HCT116 (cell line): ENCODE results near the gene FOXP1. TPM values are rescaled to one million over a fixed set of nuclear protein-coding genes. Genes with fewer than 3 reads are reported as not detected.

Experiments
- ATAC-seq: fragments of 200-7000 bp; cut with Tn5 transposase; 2 replicates; pipeline ENCODE4 v1.9.1; 2020; ENCODE audit warnings: mild to moderate bottlenecking, moderate library complexity
- BruUV-seq: library from RNA; stranded (reverse); fragments of 400-500 nt; replicated peaks from 2 replicates; lab custom pipeline; 2021; lab: Mats Ljungman, UMichigan
- CTCF ChIA-PET: fragments of 300-600 bp; sonication (Branson Sonifier 250); formaldehyde crosslinking; loops from one replicate; lab custom pipeline; 2021; ENCODE audit warnings: antibody characterized with exemption; lab: Charles Lee
- POLR2A ChIA-PET: fragments of 300-600, 350-600 bp; sonication (Branson Sonifier 250); formaldehyde crosslinking; loops from one replicate; lab custom pipeline; 2021; ENCODE audit warnings: antibody characterized with exemption; lab: Charles Lee
- RAD21 ChIA-PET, 2 experiments: fragments of 300-600 bp; sonication (Branson Sonifier 250); formaldehyde crosslinking; loops; one replicate each; lab custom pipeline; 2023; ENCODE audit warnings: low total read pairs in 2 of 2; ENCODE audit not compliant: uncharacterized antibody in 2 of 2, unreplicated experiment in 2 of 2, low non-redundant PET in 1 of 2; lab: Charles Lee
- DNase-seq: peaks from one replicate; pipeline ENCODE4 v3.0.0-alpha.2; 2010; ENCODE audit warnings: low read depth, low spot score
- H2AFZ ChIP-seq: fragments of 200-600 bp; shearing (Covaris generic), sonication (generic); 2 replicates; pipeline ENCODE4 v1.6.1; 2017; ENCODE audit warnings: low read depth, mixed run types, mixed read lengths, antibody characterized with exemption, low read length; ENCODE audit not compliant: poor library complexity, severe bottlenecking
- H3K27ac ChIP-seq: 2 replicates; pipeline ENCODE4 v1.5.1; 2012; ENCODE audit warnings: low read depth, low read length
- H3K27me3 ChIP-seq: fragments of 200-600 bp; sonication (generic); 2 replicates; pipeline ENCODE4 v1.6.1; 2016; ENCODE audit warnings: mixed run types, low read length, mixed read lengths; ENCODE audit not compliant: insufficient read depth
- H3K36me3 ChIP-seq, 2 experiments: fragments of 200-500 bp in 1 of 2; fragments of 200-600 bp in 1 of 2; sonication (Bioruptor generic) in 1 of 2; sonication (generic) in 1 of 2; 2 replicates each; pipeline versions ENCODE4 v1.5.1 to v1.6.1; 2014 to 2016; ENCODE audit warnings: low read length in 2 of 2, inconsistent platforms in 1 of 2, mixed read lengths in 1 of 2, mixed run types in 1 of 2; ENCODE audit not compliant: insufficient read depth in 2 of 2, control insufficient read depth in 1 of 2
- H3K4me1 ChIP-seq, 2 experiments: fragments of 200-600 bp in 1 of 2; sonication (generic) in 1 of 2; 2 replicates each; pipeline versions ENCODE4 v1.5.1 to v1.6.1; 2012 to 2017; ENCODE audit warnings: low read length in 2 of 2, inconsistent platforms in 1 of 2, mild to moderate bottlenecking in 1 of 2, mixed read lengths in 1 of 2, mixed run types in 1 of 2, moderate library complexity in 1 of 2; ENCODE audit not compliant: insufficient read depth in 2 of 2, control insufficient read depth in 1 of 2
- H3K4me2 ChIP-seq: fragments of 200-600 bp; sonication (generic); 2 replicates; pipeline ENCODE4 v1.6.1; 2017; ENCODE audit warnings: mixed run types, low read length, mixed read lengths
- H3K4me3 ChIP-seq, 2 experiments: fragments of 200-600 bp in 1 of 2; sonication (generic) in 1 of 2; replicated peaks in 1 of 2; 2 replicates each; pipeline ENCODE4 v1.5.1; 2011 to 2016; ENCODE audit warnings: low read length in 2 of 2, control low read depth in 1 of 2, low read depth in 1 of 2, mild to moderate bottlenecking in 1 of 2, mixed read lengths in 1 of 2, mixed run types in 1 of 2
- H3K79me2 ChIP-seq: fragments of 200-600 bp; sonication (generic); 2 replicates; pipeline ENCODE4 v1.6.1; 2017; ENCODE audit warnings: mild to moderate bottlenecking, mixed run types, low read length, moderate library complexity, mixed read lengths; ENCODE audit not compliant: insufficient read depth
- H3K9ac ChIP-seq: fragments of 200-600 bp; sonication (generic); 2 replicates; pipeline ENCODE4 v1.6.1; 2016; ENCODE audit warnings: low read length, mixed read lengths
- H3K9me2 ChIP-seq: fragments of 200-600 bp; sonication (generic), shearing (Covaris generic); 2 replicates; pipeline ENCODE4 v1.6.1; 2017; ENCODE audit warnings: mixed run types, mild to moderate bottlenecking, moderate library complexity; ENCODE audit not compliant: insufficient read depth
- H3K9me3 ChIP-seq, 2 experiments: fragments of 200-500 bp in 1 of 2; fragments of 200-600 bp in 1 of 2; sonication (Bioruptor generic) in 1 of 2; sonication (generic) in 1 of 2; 2 replicates each; pipeline ENCODE4 v1.6.1; 2014 to 2017; ENCODE audit warnings: low read length in 2 of 2, mixed read lengths in 2 of 2, inconsistent platforms in 1 of 2, low read depth in 1 of 2, mild to moderate bottlenecking in 1 of 2, mixed run types in 1 of 2, moderate library complexity in 1 of 2; ENCODE audit not compliant: control insufficient read depth in 1 of 2, insufficient read depth in 1 of 2
- H4K20me1 ChIP-seq: fragments of 200-600 bp; sonication (generic), shearing (Covaris generic); 2 replicates; pipeline ENCODE4 v1.6.1; 2017; ENCODE audit warnings: mixed run types, mild to moderate bottlenecking, moderate library complexity; ENCODE audit not compliant: insufficient read depth
- CBX3 ChIP-seq: IDR thresholded peaks from 2 replicates; pipeline ENCODE4 v1.6.1; 2012; ENCODE audit warnings: low read depth
- CEBPB ChIP-seq: IDR thresholded peaks from 2 replicates; pipeline ENCODE4 v1.6.1; 2012; ENCODE audit warnings: low read depth
- CTCF ChIP-seq, 3 experiments: fragments of 200-600 bp in 1 of 3; sonication (generic) in 1 of 3; IDR thresholded peaks in 2 of 3; conservative IDR thresholded peaks in 1 of 3; 2 replicates each; pipeline ENCODE4 v1.5.1; 2012 to 2017; ENCODE audit warnings: low read depth in 2 of 3, low read length in 2 of 3, antibody characterized with exemption in 1 of 3, borderline replicate concordance in 1 of 3, control low read depth in 1 of 3, mild to moderate bottlenecking in 1 of 3, mixed read lengths in 1 of 3, mixed run types in 1 of 3, moderate library complexity in 1 of 3; ENCODE audit not compliant: insufficient read depth in 1 of 3
- EGR1 ChIP-seq: IDR thresholded peaks from 2 replicates; pipeline ENCODE4 v1.6.1; 2012; ENCODE audit warnings: low read depth
- ELF1 ChIP-seq: IDR thresholded peaks from 2 replicates; pipeline ENCODE4 v1.6.1; 2012; ENCODE audit warnings: low read depth, borderline replicate concordance
- EZH2phosphoT487 ChIP-seq: fragments of 200-600 bp; IDR thresholded peaks from 2 replicates; pipeline ENCODE4 v1.6.1; 2018; ENCODE audit warnings: antibody characterized with exemption, borderline replicate concordance
- FOSL1 ChIP-seq: IDR thresholded peaks from 2 replicates; pipeline ENCODE4 v1.6.1; 2012; ENCODE audit warnings: low read depth
- MAX ChIP-seq: IDR thresholded peaks from 2 replicates; pipeline ENCODE4 v1.6.1; 2012
- POLR2A ChIP-seq: IDR thresholded peaks from 2 replicates; pipeline ENCODE4 v1.7.0; 2011; ENCODE audit warnings: borderline replicate concordance; ENCODE audit not compliant: insufficient read depth, insufficient read length; ENCODE audit errors: extremely low read depth
- POLR2AphosphoS5 ChIP-seq: IDR thresholded peaks from 2 replicates; pipeline ENCODE4 v1.6.1; 2011; ENCODE audit warnings: mild to moderate bottlenecking, low read depth, low read length, moderate library complexity
- REST ChIP-seq: IDR thresholded peaks from 2 replicates; pipeline ENCODE4 v1.6.1; 2012; ENCODE audit warnings: low read depth
- TCF7L2 ChIP-seq: IDR thresholded peaks from 2 replicates; pipeline ENCODE4 v1.7.0; 2011; ENCODE audit warnings: borderline replicate concordance, inconsistent platforms; ENCODE audit not compliant: insufficient read depth, insufficient read length; ENCODE audit errors: extremely low read depth
- YY1 ChIP-seq: IDR thresholded peaks from 2 replicates; pipeline ENCODE4 v1.6.1; 2011; ENCODE audit warnings: low read length, low read depth, moderate library complexity, mild to moderate bottlenecking; ENCODE audit not compliant: insufficient replicate concordance; ENCODE audit errors: extremely low read depth
- ZBTB33 ChIP-seq: IDR thresholded peaks from 2 replicates; pipeline ENCODE4 v1.6.1; 2011; ENCODE audit warnings: mild to moderate bottlenecking, low read length, moderate library complexity; ENCODE audit not compliant: insufficient replicate concordance; ENCODE audit errors: extremely low read depth
- ZNF274 ChIP-seq: fragments of 200-500 bp; sonication (Bioruptor generic); IDR thresholded peaks from 2 replicates; pipeline ENCODE4 v1.6.1; 2014; ENCODE audit warnings: mild to moderate bottlenecking, low read depth, low read length, inconsistent platforms
- intact Hi-C: fragments of 100-400 bp; cut with micrococcal nuclease; formaldehyde crosslinking; loops from 2 replicates; pipeline ENCODE4 v1.10.0; 2022
- total RNA-seq: library from RNA; stranded (reverse); gene quantifications from one replicate; pipeline ENCODE4 v1.2.1, GENCODE V29; 2021; ENCODE audit not compliant: unreplicated experiment

Gene FOXP1
- total RNA-seq, 1 experiment from 2014 or later, result 11.4 TPM

- ChIA-PET POLR2A (no interaction called here), CTCF (no interaction called here)
- BruUV-seq, result no TSS peak
- ATAC-seq (no peak), DNase-seq (no peak)
- Histone ChIP-seq H3K79me2 (no peaks in the 10 kb centered on the region), H3K9me3 (no peaks in the 10 kb centered on the region), H2AFZ (no peak overlapping the region), H4K20me1 (no peaks in the 10 kb centered on the region), H3K4me3 (no peak overlapping the region), H3K9ac (no peak overlapping the region)
- TF ChIP-seq POLR2AphosphoS5, result no peak
- TF ChIP-seq CEBPB, result no peak
- no peak for TF ChIP-seq FOSL1
- no peak for TF ChIP-seq CBX3
- TF ChIP-seq YY1, result no peak
- TF ChIP-seq EZH2phosphoT487, result no peak
- no peak for TF ChIP-seq ZNF274
- TF ChIP-seq POLR2A, result no peak
- TF ChIP-seq ZBTB33, result no peak
- TF ChIP-seq MAX, result no peak
- no peak for TF ChIP-seq TCF7L2
- TF ChIP-seq REST, result no peak
- no peak for TF ChIP-seq CTCF (IDR thresholded peaks at IDR 0.05 in 2 of 3, conservative IDR thresholded peaks at IDR 0.05 in 1 of 3; ENCODE audit: borderline replicate concordance in 1 of 3, insufficient read depth in 1 of 3, low read depth in 2 of 3, low read length in 2 of 3)
- no peak for TF ChIP-seq EGR1
- no peak for TF ChIP-seq ELF1
- TF ChIP-seq, all 23 proteins: peak for 0
- Histone ChIP-seq H3K27ac (no peak overlapping the region), H3K4me2 (no peak overlapping the region), H3K4me1 (no peaks in the 10 kb centered on the region), H3K36me3 (no peaks in the 10 kb centered on the region), H3K27me3 (no peaks in the 10 kb centered on the region), H3K9me2 (no peaks in the 10 kb centered on the region)
- intact Hi-C loops, result no loop called here
- RAD21 ChIA-PET, result interaction anchor here in 1 of 2 experiments (0.6 kb wide), 1 partner anchor 57 kb away, joined by 4 read pairs; no protein-coding TSS in a partner anchor
Observed at GRCh38 chr3:71163198-71163918, 420.2 kb downstream of the FOXP1 start.
